GM23248 (cell line): ENCODE data around the gene MGST3. TPM values are rescaled to one million over a fixed set of nuclear protein-coding genes. Genes with fewer than 3 reads are reported as not detected.
A peak's percentile ranks its signal among the peaks of the same experiment; 100 is the strongest.

Experiments used
- DNase-seq: peaks from one replicate; pipeline ENCODE4 v3.0.0-alpha.2; 2015
- H2AFZ ChIP-seq: fragments of 200-600 bp; sonication (generic); 2 replicates; pipeline ENCODE4 v1.6.1; 2016; ENCODE audit warnings: antibody characterized with exemption
- H3F3A ChIP-seq: fragments of 200-600 bp; sonication (generic); 2 replicates; pipeline ENCODE4 v1.6.1; 2016; ENCODE audit warnings: mild to moderate bottlenecking, antibody characterized with exemption, mixed run types; ENCODE audit not compliant: insufficient read depth
- H3K27ac ChIP-seq: fragments of 200-600 bp; sonication (generic); 2 replicates; pipeline ENCODE4 v1.5.1; 2016; ENCODE audit warnings: mild to moderate bottlenecking
- H3K27me3 ChIP-seq: fragments of 200-600 bp; sonication (generic); replicated peaks from 2 replicates; pipeline ENCODE4 v1.6.1; 2016; ENCODE audit warnings: mild to moderate bottlenecking; ENCODE audit not compliant: insufficient read depth
- H3K36me3 ChIP-seq: fragments of 200-600 bp; sonication (generic); 2 replicates; pipeline ENCODE4 v1.6.1; 2016; ENCODE audit warnings: low read depth, mild to moderate bottlenecking
- H3K4me1 ChIP-seq: fragments of 200-600 bp; sonication (generic); 2 replicates; pipeline ENCODE4 v1.6.1; 2016; ENCODE audit warnings: mild to moderate bottlenecking; ENCODE audit not compliant: insufficient read depth
- H3K4me2 ChIP-seq: fragments of 200-600 bp; sonication (generic); one replicate; pipeline ENCODE4 v1.6.1; 2016; ENCODE audit warnings: mild to moderate bottlenecking; ENCODE audit not compliant: unreplicated experiment
- H3K4me3 ChIP-seq: fragments of 200-600 bp; sonication (generic); 2 replicates; pipeline ENCODE4 v1.5.1; 2016; ENCODE audit warnings: mild to moderate bottlenecking
- H3K79me2 ChIP-seq: fragments of 200-600 bp; sonication (generic); 2 replicates; pipeline ENCODE4 v1.6.1; 2016; ENCODE audit warnings: mild to moderate bottlenecking; ENCODE audit not compliant: insufficient read depth
- H3K9ac ChIP-seq: fragments of 200-600 bp; sonication (generic); 2 replicates; pipeline ENCODE4 v1.6.1; 2016; ENCODE audit warnings: mild to moderate bottlenecking
- H3K9me2 ChIP-seq: fragments of 200-600 bp; sonication (generic); 2 replicates; pipeline ENCODE4 v1.6.1; 2016; ENCODE audit warnings: mixed run types, mild to moderate bottlenecking, moderate library complexity; ENCODE audit not compliant: insufficient read depth
- H3K9me3 ChIP-seq: fragments of 200-600 bp; sonication (generic); one replicate; pipeline ENCODE4 v1.6.1; 2017; ENCODE audit warnings: low read depth
- H4K20me1 ChIP-seq: fragments of 200-600 bp; sonication (generic); 2 replicates; pipeline ENCODE4 v1.6.0; 2016; ENCODE audit not compliant: insufficient read depth
- EZH2 ChIP-seq: fragments of 200-600 bp; sonication (generic); IDR thresholded peaks from 2 replicates; pipeline ENCODE4 v1.6.1; 2018; ENCODE audit warnings: antibody characterized with exemption, mild to moderate bottlenecking; ENCODE audit not compliant: insufficient read depth, poor library complexity, severe bottlenecking
- EZH2phosphoT487 ChIP-seq: fragments of 200-600 bp; sonication (generic); IDR thresholded peaks from 2 replicates; pipeline ENCODE4 v1.6.1; 2018; ENCODE audit warnings: antibody characterized with exemption, moderate library complexity, mild to moderate bottlenecking, low read depth; ENCODE audit not compliant: insufficient read depth
- WGBS, 2 experiments: methylation state at CpG; one replicate each; pipeline ENCODE4 v1.1.6; 2015 to 2017; ENCODE audit warnings: low lambda C conversion rate in 2 of 2, low coverage in 1 of 2; ENCODE audit errors: missing lambda C conversion rate in 2 of 2; 5-methylcytosine and 5-hydroxymethylcytosine counted together
- in situ Hi-C: fragments of 300-500 bp; cut with MboI; formaldehyde crosslinking; loops from 2 replicates; pipeline ENCODE4 v1.15.0; 2020
- polyA plus RNA-seq: library from polyadenylated mRNA; unstranded; fragments of >200 nt; fragmentation: Nextera tagmentation; extraction: Ambion mirVana; gene quantifications from 2 replicates; pipeline ENCODE4 v1.2.1, GENCODE V29; 2016
- total RNA-seq: library from RNA; depleted of rRNA; stranded (reverse); fragments of >200 nt; shearing (Covaris generic); gene quantifications from 2 replicates; pipeline ENCODE4 v1.2.3, GENCODE V29; 2014

Gene MGST3
- total and polyA plus RNA-seq, 2 experiments from 2014 or later: 186 to 389 TPM

GRCh38 chr1:165633614-165634013, 2.6 kb downstream of the MGST3 start:
- in situ Hi-C loops: no loop called here
- Histone ChIP-seq H3K9ac (peak overlapping the region; percentile 97), H3K9me2 (no peaks in the 10 kb centered on the region), H3K27ac (peak overlapping the region; percentile 91), H3F3A (peaks cover 44% of the 10 kb centered on the region), H3K4me1 (peaks cover 49% of the 10 kb centered on the region), H2AFZ (no peak overlapping the region), H3K9me3 (no peaks in the 10 kb centered on the region), H3K4me2 (peak overlapping the region; percentile 96), H4K20me1 (no peaks in the 10 kb centered on the region), H3K36me3 (no peaks in the 10 kb centered on the region), H3K27me3 (no peaks in the 10 kb centered on the region), H3K4me3 (peak overlapping the region; percentile 98), H3K79me2 (peaks cover 67% of the 10 kb centered on the region)
- no peak for TF ChIP-seq EZH2
- no peak for TF ChIP-seq EZH2phosphoT487
- DNase-seq: peak; percentile 82
- WGBS, 2 experiments: 1 to 2% methylated on average over 3 of the region's 3 CpGs

DNA sequence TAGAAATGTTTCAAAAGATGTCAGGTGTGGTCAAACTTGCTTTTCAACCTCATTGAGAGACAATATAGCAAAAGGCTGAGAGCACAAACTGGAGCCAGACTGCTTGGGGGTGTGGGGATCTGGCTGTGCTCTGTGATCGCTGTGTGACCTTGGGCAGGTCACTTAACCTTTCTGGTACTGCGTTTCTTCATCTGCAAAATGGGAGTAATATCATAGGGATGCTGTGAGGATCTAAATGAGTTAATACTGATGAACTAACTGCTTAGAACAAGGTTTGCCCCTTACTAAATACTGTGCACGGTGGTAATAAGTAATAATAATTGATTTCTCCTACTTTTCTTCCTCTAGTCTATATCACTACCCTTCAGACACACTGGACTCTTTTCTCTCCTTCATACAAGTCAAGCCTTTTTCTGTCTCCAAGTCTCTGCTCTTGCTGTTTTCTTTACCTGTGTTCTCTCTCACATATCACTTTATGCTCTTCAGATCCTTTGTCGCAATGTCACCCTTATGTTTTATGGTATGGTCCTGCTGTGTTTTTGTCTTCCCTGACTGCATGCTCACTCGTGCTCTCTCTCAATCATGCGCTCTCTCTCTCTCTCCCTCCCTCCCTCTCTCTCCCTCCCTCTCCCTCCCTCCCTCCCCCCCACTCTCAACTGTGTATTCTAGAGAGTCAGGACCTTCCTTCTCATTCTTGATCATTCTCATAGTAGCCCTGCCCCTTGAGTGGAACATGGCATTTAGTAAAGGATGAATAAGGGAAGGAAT, 3.3 kb downstream of the MGST3 start:
- Histone ChIP-seq H3F3A (peaks cover 49% of the 10 kb centered on the region), H4K20me1 (no peaks in the 10 kb centered on the region), H3K4me3 (peak overlapping the region; percentile 98), H2AFZ (no peak overlapping the region), H3K27me3 (no peaks in the 10 kb centered on the region), H3K79me2 (peaks cover 75% of the 10 kb centered on the region), H3K9ac (peak overlapping the region; percentile 4; the same call in 1 of the 2 replicates), H3K9me2 (no peaks in the 10 kb centered on the region), H3K9me3 (no peaks in the 10 kb centered on the region), H3K4me2 (peak overlapping the region; percentile 96), H3K36me3 (no peaks in the 10 kb centered on the region), H3K4me1 (peaks cover 50% of the 10 kb centered on the region), H3K27ac (peak overlapping the region; percentile 91)
- DNase-seq: no peak
- in situ Hi-C loops: no loop called here
- WGBS, 2 experiments: 80% methylated on average over 4 to 6 of the region's 6 CpGs
- TF ChIP-seq EZH2: no peak
- TF ChIP-seq EZH2phosphoT487: no peak

DNA sequence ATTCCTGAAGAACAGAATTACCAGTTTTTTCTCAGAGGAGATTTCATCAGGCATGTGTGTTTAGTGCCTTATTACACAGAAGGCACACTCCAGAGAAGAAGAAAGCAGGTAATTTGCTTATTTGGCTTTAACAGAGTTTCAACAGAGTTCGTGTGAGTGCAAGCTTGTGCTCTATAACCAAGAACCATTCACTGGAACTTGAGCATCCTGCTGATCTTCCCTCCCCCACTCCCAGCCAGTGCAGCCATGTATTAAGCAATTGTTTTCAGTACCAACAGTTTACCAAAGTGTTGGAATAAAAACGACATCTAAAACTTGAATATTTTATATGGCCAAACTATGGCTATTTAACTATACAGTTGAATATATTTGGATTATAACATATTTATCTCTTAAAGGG, 4.3 kb downstream of the MGST3 start:
- Histone ChIP-seq H3K27ac (no peak overlapping the region), H3K4me1 (peaks cover 60% of the 10 kb centered on the region), H3K27me3 (no peaks in the 10 kb centered on the region), H4K20me1 (0 out of 2 replicates have a peak, but pooled peaks cover under 1% of the 10 kb centered on the region), H3K79me2 (peaks cover 84% of the 10 kb centered on the region), H3K4me3 (no peak overlapping the region), H3K9me2 (no peaks in the 10 kb centered on the region), H3K9ac (no peak overlapping the region), H3K36me3 (peaks cover 4% of the 10 kb centered on the region; the same call in 1 of the 2 replicates), H2AFZ (no peak overlapping the region), H3K9me3 (no peaks in the 10 kb centered on the region), H3K4me2 (no peak overlapping the region), H3F3A (peaks cover 49% of the 10 kb centered on the region)
- in situ Hi-C loops: no loop called here
- 20 to 33% methylated on average over 2 of the region's 2 CpGs for WGBS, 2 experiments
- DNase-seq: no peak
- no peak for TF ChIP-seq EZH2phosphoT487
- no peak for TF ChIP-seq EZH2

DNA sequence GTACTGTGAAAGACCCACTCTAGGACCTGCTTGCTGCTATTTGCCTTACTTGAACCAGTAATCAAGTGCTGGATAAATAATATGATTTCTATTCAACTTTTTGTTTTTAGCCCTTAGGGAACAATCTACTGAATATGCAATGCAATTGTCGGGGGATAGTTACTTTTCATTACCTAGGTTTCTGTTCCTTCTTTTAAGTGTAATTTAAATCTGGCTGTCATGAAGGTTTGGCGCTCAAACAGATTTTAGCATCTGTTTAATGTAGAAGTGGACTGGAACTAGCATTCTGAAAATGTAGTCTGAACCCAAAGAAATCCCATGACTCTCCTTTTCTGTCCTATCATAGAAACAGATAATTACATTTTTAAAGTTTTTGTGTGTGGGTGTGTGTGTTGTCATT, 4.8 kb downstream of the MGST3 start:
- Histone ChIP-seq H3K27ac (no peak overlapping the region), H3K9ac (no peak overlapping the region), H3K9me2 (no peaks in the 10 kb centered on the region), H3K9me3 (no peaks in the 10 kb centered on the region), H3F3A (peaks cover 49% of the 10 kb centered on the region), H3K4me2 (no peak overlapping the region), H2AFZ (no peak overlapping the region), H4K20me1 (0 out of 2 replicates have a peak, but pooled peaks cover 4% of the 10 kb centered on the region), H3K4me3 (no peak overlapping the region), H3K4me1 (peaks cover 63% of the 10 kb centered on the region), H3K36me3 (peaks cover 6% of the 10 kb centered on the region; the same call in 1 of the 2 replicates), H3K27me3 (no peaks in the 10 kb centered on the region), H3K79me2 (peaks cover 89% of the 10 kb centered on the region)
- in situ Hi-C loops: no loop called here
- TF ChIP-seq EZH2phosphoT487 (no peak), EZH2 (no peak)
- 80% methylated on average over 2 of the region's 2 CpGs for WGBS, 2 experiments
- DNase-seq: no peak
